K562 (cell line): ENCODE results near the gene CCDC15. TPM values are rescaled to one million over a fixed set of nuclear protein-coding genes. Genes with fewer than 3 reads are reported as not detected.

ENCODE experiments used
- CHD2 ChIP-seq: IDR thresholded peaks from 2 replicates; pipeline ENCODE4 v1.6.1; 2011; ENCODE audit warnings: low read depth, low read length
- E2F5 ChIP-seq: sonication (generic); formaldehyde crosslinking; IDR thresholded peaks from 2 replicates; pipeline ENCODE4 v1.8.0; 2022; ENCODE audit warnings: mild to moderate bottlenecking, missing genetic modification reagents
- FOXA1 ChIP-seq: fragments of 450-650 bp; IDR thresholded peaks from 2 replicates; pipeline ENCODE4 v1.6.1; 2016; ENCODE audit warnings: mild to moderate bottlenecking, borderline replicate concordance
- HLTF ChIP-seq: fragments of 450-650 bp; IDR thresholded peaks from 2 replicates; pipeline ENCODE4 v1.6.1; 2016
- KDM4B ChIP-seq, 2 experiments: fragments of 450-650 bp in 1 of 2; sonication (generic) in 1 of 2; IDR thresholded peaks; 2 replicates each; pipeline ENCODE4 v1.6.1; 2016 to 2017; ENCODE audit warnings: borderline replicate concordance in 2 of 2, antibody characterized with exemption in 1 of 2, low read depth in 1 of 2, mild to moderate bottlenecking in 1 of 2
- MAX ChIP-seq: sonication (generic); formaldehyde crosslinking; IDR thresholded peaks from 2 replicates; pipeline ENCODE4 v1.9.0; 2022; ENCODE audit warnings: mild to moderate bottlenecking, missing genetic modification reagents
- NEUROD1 ChIP-seq: fragments of 150-350 bp; IDR thresholded peaks from 2 replicates; pipeline ENCODE4 v1.6.1; 2014; ENCODE audit warnings: borderline replicate concordance, low read length, low read depth; ENCODE audit not compliant: partially characterized antibody
- SPI1 ChIP-seq: IDR thresholded peaks from 2 replicates; pipeline ENCODE4 v1.6.1; 2011; ENCODE audit warnings: low read depth, low read length, control low read depth, borderline replicate concordance
- TAF1 ChIP-seq: IDR thresholded peaks from 2 replicates; pipeline ENCODE4 v1.6.1; 2011; ENCODE audit warnings: mild to moderate bottlenecking, low read length, moderate library complexity; ENCODE audit not compliant: insufficient read depth, control insufficient read depth, severe bottlenecking; ENCODE audit errors: extremely low read depth
- TCF3 ChIP-seq: sonication (generic); formaldehyde crosslinking; IDR thresholded peaks from 2 replicates; pipeline ENCODE4 v1.4.0; 2020; ENCODE audit warnings: mild to moderate bottlenecking, missing genetic modification reagents
- TEAD2 ChIP-seq: fragments of 450-650 bp; IDR thresholded peaks from 2 replicates; pipeline ENCODE4 v1.6.1; 2016; ENCODE audit warnings: missing genetic modification characterization, control low read depth, missing compliant biosample characterization
- TSHZ1 ChIP-seq: fragments of 250-450 bp; sonication (Bioruptor Pico); IDR thresholded peaks from 2 replicates; pipeline ENCODE4 v1.4.0; 2020; ENCODE audit warnings: mild to moderate bottlenecking, moderate library complexity
- ZBTB2 ChIP-seq: fragments of 450-650 bp; IDR thresholded peaks from 2 replicates; pipeline ENCODE4 v1.6.1; 2016; ENCODE audit warnings: antibody characterized with exemption
- ZBTB26 ChIP-seq: fragments of 450-650 bp; formaldehyde crosslinking; IDR thresholded peaks from 2 replicates; pipeline ENCODE4 v1.4.0; 2022; ENCODE audit warnings: missing genetic modification characterization
- ZNF239 ChIP-seq: fragments of 250-450 bp; sonication (Bioruptor Pico); IDR thresholded peaks from 2 replicates; pipeline ENCODE4 v1.4.0; 2020; ENCODE audit warnings: mild to moderate bottlenecking
- ZNF277 ChIP-seq: fragments of 250-450 bp; sonication (Bioruptor Pico); IDR thresholded peaks from 2 replicates; pipeline ENCODE4 v1.8.0; 2022; ENCODE audit warnings: inconsistent platforms, mild to moderate bottlenecking, moderate library complexity, borderline replicate concordance
- ZNF668 ChIP-seq: fragments of 250-450 bp; sonication (Bioruptor Pico); IDR thresholded peaks from 2 replicates; pipeline ENCODE4 v1.8.0; 2022; ENCODE audit warnings: mild to moderate bottlenecking, inconsistent platforms
- ZNF695 ChIP-seq: fragments of 450-650 bp; formaldehyde crosslinking; IDR thresholded peaks from 2 replicates; pipeline ENCODE4 v1.4.0; 2020; ENCODE audit warnings: mild to moderate bottlenecking, moderate library complexity
- polyA plus RNA-seq, 8 experiments: library from polyadenylated mRNA; depleted of rRNA in 4 of 8; stranded (reverse) in 5 of 8; unstranded in 3 of 8; fragments of >200 nt; fragmentation: Nextera tagmentation in 2 of 8; fragmentation: Illumina TruSeq in 1 of 8; extraction: Ambion mirVana in 2 of 8; extraction: Trizol in 1 of 8; gene quantifications; 2 replicates each; pipeline versions ENCODE4 v1.2.1 to v1.2.3, GENCODE V29; 2011 to 2014; ENCODE audit warnings: inconsistent platforms in 1 of 8, missing spikeins in 1 of 8
- total RNA-seq, 7 experiments: library from RNA; depleted of rRNA in 6 of 7; stranded (reverse); fragments of >200 nt in 6 of 7; fragmentation: Illumina TruSeq in 2 of 7; extraction: Trizol in 2 of 7; gene quantifications; 2 replicates each; pipeline versions ENCODE4 v1.2.1 to v1.2.3, GENCODE V29; 2011 to 2021; ENCODE audit warnings: low replicate concordance in 1 of 7

Gene CCDC15
- total and polyA plus RNA-seq, 9 of the 15 experiments (the other 6 are each of a cell fraction or from before 2014, with no cell fraction given) = 1.9 to 9.2 (median 3.9) TPM

GRCh38 chr11:124953753-124954589 is at the start of gene CCDC15 (continued):
- no peak for TF ChIP-seq FOXA1
- peak in 1 of 2 experiments; percentile 86; a peak in 1 of 4 replicates for TF ChIP-seq KDM4B (IDR thresholded peaks at IDR 0.05; ENCODE audit: borderline replicate concordance in 2 of 2, low read depth in 1 of 2)
- TF ChIP-seq SPI1 = peak; percentile 69
- no peak for TF ChIP-seq TEAD2 (tag)
- TF ChIP-seq ZNF239 (CRISPR knock-in tag) = no peak
- no peak for TF ChIP-seq ZNF277 (CRISPR knock-in tag)
- TF ChIP-seq ZNF668 = no peak
- TF ChIP-seq ZBTB26 (CRISPR knock-in tag) = no peak
- TF ChIP-seq MAX (CRISPR knock-in tag) = peak; percentile 64; the same call in 1 of the 2 replicates
- peak; percentile 89; the same call in 1 of the 2 replicates for TF ChIP-seq HLTF
- no peak for TF ChIP-seq ZBTB2
- TF ChIP-seq CHD2 = no peak
- TF ChIP-seq TAF1 = peak; percentile 84
- TF ChIP-seq NEUROD1 = peak; percentile 44
- no peak for TF ChIP-seq TCF3 (CRISPR knock-in tag)
- no peak for TF ChIP-seq ZNF695 (CRISPR knock-in tag)
- no peak for TF ChIP-seq TSHZ1
- peak; percentile 53; the same call in 1 of the 2 replicates for TF ChIP-seq E2F5 (CRISPR knock-in tag)
